Left hindlimb (tissue), 1 donor: ENCODE data around the gene TMEM207.

Experiments
- DNase-seq: peaks from one replicate; pipeline ENCODE4 v3.0.0-alpha.2; 2018

Gene TMEM207

DNA sequence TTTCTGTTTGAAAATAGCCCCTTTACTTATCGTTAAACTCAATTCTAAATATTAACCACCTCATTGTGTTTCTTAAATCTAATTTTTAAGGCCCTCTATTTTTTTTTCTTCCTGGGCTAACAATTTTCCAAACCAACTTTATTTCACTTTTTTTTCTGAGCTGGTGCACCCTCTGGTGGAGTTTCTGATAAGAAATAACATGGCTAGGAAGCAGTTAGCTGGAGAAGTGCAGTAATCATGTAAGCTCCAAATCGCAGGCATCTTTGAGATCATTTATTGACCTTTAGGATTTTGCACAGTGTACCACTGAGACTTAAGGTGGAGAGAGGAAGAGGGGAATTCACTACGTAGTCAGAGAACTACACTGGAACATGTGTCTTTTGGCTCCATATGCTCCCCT lies 6.4 kb downstream of the TMEM207 start:
- no peak for DNase-seq

DNA sequence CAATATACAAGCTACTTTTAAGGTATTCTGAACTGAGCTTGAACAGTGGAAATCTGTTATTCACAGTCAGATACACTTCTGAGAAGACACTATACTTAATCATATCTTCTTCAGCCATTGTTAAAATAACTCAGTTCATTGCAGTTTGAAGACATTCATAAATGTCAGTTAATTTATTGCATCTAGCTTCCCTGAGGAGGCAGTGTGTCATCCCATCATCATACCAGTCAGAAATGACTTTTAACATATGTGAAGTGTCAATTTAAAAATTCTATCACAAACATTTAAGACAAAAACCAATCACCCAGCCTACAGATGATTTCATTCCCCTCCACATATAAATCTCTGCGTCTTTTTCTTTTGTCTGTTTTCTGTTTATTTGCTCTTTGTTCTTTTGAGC lies 7.5 kb downstream of the TMEM207 start:
- no peak for DNase-seq

DNA sequence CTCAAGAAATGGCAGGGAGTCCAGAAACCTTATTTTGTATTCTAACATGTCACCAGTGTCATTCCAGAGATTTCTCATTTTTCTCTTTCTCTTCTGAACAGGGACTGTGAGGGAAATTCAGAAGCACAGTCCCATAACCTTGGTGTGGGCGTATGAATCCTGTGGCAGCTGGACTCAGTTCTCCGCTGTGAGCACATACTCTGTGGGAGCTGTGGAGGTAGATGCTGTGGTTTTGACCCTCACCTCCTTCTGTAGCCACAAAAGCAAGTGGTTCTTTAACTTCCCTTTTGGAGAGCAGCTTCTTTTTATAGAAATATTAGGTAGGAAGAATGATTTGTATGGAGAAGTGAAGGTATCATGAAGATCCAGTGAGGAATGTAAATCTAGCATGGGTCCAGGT lies 13.4 kb downstream of the TMEM207 start:
- no peak for DNase-seq

DNA sequence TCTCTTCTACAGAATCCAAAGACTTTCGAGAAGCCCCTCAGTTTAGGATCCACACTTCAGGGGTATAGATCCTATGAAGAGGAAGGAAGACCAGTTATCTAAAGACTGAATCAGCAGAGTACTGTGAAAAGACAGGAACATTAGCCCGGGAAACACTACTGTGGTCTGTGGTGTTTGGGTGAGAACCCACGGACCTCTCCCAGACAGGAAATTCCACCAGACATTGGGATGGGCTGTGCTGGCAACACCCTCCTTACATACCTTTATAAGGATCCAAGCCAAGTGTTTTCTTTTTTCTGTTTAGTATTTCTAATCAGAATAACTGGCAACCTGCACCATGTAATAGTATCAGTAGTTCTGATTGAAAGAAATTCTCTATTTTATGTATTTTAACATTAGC lies 14.1 kb downstream of the TMEM207 start:
- no peak for DNase-seq

DNA sequence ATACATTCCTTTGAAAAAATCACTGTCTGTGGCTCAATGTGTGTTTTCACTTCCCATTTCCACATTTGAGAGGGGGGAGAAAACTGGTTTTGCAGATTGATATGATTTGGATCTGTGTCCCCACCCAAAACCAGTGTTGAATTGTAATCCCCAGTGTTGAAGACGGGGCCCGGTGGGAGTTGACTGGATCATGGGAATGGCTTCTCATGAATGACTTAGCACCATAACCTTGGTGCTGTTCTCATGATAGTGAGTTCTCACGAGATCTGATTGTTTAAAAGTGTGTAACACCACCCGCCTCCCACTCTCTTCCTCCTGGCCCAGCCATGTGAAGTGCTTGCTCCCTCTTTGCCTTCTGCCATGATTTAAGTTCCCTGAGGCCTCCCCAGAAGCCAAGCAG lies 16.1 kb downstream of the TMEM207 start:
- DNase-seq, result no peak

DNA sequence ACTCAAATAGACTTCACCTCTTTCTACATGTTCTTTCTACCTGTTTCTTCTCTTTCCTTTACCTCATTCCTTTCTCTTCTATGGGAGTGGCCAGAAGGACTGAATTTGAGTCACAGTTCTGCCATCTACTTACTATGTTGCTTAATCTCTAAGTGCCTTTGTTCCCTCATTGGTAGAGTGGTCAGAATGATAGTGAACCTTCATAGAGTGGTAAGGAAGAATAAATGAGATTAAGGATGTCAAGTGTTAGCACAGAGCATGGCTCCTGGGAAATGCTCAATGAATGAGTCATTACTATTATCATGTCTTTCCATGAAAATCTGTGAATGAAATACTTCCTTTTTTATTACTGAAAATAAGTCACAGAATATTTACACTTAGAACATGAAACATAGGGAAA lies 17.5 kb downstream of the TMEM207 start:
- DNase-seq, result no peak

DNA sequence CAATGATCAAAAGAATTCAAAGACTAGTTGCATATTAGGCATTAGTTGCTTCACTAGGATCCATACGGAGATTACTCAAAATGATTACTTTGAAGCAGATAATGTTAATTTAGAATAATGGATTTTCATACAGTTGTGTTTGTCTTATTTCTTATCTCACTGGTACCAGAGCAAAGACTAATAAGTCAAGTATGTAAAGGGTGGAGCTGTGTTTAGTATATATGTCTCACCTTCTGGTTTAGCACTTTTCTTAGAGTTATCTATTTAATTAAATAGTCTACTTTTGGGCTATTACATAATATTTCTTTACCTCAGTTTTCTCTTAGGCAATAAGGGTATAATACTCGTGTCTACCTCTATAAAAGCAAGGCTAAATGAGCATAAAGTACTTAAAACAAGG lies 18.8 kb downstream of the TMEM207 start:
- DNase-seq, result no peak

DNA sequence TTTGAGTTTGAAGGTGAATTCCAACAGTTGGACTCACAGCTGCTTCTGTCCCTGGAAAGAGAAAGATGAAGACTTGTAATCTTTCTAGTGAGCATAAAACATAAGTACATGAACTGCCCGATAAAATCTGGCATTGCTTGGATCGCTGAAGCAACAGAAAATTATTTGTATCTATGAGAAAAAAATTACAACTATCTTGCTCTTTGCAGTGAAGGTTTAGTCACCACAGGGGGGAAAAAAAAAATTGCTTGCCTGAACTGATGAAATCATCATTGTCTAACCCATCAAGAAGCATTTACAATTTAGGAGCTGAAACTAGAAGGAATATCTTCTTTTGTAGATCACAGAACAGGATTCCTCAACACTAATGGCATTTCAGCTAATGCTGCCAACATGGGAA lies 20.0 kb downstream of the TMEM207 start:
- no peak for DNase-seq

DNA sequence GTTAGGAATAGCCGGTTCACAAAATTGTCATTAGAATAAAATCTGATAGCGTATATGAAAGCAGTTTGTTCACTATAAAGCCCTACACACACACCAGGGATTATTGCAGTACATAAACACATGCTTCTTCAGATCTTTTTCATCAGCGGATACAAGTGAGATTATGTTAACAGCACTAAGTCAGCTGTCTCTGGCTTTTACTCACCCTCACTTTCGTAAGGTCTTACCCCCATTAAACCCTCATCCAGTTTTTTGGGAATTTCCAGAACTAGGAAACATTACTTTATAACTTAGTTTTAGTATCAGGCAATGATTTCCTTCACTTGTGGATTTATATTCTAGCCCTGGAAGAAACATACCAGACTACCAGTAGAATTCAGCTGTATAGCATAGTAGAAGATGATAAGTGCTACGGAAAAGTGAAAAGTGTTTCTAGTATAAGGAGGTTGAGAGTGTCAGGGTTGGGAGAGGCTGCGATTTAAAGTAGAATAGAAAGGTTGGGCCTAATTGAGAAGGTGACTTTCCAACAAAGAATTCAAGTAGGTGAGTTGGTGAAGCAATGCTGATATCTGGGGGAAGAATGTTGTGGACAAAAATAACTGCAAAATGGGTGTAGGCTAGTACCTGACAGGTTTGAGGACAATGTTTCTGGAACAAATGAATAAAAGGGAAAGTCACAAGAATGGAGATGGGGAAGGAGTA lies 22.7 kb downstream of the TMEM207 start:
- DNase-seq, result no peak

DNA sequence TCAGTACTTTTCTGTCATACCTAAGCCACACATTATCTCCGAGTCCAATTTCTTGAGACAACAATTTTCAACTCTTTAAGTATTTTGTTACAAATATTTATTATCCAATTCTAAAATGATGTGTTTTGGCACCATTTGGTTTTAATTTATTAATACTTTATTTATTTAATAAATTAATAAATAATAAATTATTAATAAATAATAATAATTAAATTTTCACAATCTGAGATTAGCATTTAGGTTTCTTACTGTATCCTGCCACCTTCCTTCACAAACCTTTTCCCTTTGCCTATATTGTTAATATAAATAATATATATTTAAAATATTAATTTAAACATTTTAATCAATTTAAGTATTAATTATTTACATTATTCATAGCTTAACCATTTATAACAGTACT lies 23.9 kb downstream of the TMEM207 start:
- no peak for DNase-seq

DNA sequence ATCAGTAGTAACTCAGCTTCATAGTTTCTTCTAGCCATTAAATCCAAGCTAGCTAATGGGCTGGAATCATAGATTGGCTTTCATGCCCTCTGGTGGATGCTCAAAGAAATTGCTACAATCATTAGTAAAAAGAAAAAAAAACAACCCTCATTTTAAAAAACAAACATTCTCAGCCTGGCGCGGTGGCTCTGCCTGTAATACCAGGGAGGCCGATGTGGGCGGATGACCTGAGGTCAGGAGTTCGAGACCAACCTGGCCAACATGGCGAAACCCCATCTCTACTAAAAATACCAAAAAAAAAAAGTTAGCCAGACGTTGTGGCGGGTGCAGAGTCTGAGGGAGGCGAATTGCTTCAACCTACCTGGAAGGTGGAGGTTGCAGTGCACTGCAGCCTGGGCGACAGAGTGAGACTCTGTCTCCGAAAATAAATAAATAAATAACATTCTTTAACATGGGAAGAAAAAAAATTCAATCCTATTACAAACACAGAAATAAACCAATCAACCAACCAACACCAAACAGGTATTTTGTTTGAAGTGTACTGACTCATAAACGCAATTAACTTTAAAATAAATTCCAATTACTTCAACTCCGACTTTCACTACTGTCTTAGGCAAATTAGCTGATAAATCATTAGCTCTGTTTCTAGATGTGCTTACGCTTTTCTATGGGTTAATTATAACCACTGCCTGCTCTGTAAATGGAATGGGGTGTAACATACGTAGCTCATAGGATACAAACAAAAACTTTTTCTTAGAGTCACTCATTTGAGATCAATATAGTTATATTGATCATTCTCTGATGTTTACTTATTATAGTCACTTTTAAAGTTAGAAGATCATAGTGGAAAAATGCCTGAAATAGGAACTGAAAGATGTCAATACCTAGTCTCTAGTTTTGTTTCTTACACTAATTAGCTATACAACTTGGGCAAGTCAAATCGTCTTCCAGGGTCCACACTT lies 24.9 kb downstream of the TMEM207 start:
- no peak for DNase-seq

DNA sequence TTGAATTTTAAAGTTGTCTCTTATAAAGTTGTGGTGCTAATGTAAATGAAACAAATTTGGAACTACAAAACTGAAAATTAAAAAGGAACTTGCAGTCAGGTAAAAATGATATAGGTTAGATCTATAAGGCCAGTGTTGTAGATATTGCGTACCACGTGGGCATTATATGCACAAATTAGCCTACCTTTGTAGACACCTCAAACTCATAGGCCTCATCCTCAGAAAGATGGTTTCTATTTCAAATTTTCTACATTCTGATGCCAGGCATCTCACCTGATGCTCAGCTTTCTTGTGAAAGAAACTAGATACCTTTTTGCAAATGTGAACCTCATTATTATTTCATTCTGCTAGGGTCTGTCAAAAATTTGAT lies 25.6 kb downstream of the TMEM207 start:
- no peak for DNase-seq

DNA sequence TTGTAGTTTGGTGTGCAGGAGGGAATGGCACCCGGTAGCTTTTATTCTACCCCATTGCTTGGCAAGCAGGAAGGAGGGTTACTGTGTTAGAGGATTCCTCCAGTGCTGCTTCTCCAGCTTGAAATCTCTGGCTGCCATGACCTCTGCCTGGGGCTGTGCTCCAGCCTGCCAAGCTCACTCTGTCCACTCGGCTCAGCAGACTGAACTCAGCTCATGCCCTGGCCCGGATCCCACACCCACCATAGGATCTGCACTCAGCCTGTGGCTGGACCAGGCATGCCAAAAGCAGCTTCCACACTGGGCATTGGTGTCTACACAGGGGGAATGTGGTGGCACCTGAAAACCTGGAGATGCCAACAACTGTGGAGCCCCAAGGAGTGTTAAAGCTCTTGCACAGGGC lies 35.4 kb downstream of the TMEM207 start:
- no peak for DNase-seq

DNA sequence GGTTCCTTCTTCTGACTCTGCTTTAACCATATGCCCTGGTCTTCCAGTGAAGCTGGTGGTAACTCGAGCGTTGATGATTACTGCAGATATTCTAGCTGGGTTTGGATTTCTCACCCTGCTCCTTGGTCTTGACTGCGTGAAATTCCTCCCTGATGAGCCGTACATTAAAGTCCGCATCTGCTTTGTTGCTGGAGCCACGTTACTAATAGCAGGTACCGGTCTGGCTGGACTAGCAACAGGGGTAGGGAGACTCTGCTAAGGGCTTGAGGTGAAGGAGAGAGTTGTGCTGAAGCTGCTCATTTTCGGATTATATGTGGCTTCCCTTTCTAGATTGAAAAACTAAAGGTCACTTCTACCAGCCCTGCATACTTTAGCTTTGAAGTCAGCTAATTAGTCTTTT lies 45.0 kb downstream of the TMEM207 start:
- no peak for DNase-seq

DNA sequence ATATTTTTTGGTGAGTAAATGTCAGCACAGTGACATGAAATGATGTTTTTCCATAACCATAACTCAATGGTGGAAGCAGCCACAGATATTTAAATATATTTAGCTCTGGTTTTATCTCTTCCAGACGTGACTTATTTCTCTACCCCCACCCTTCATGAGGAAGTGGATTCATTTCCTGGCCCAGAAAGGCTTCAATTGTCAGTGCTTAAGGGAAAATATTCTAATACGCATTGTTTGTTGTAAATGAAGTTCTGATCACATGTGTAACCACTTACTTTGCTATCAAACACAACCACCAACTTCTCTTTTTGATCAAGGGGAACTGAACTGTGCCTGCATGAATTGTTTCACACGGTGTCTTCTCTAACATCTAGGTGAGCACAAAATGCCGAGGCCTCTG lies 47.7 kb downstream of the TMEM207 start:
- no peak for DNase-seq

DNA sequence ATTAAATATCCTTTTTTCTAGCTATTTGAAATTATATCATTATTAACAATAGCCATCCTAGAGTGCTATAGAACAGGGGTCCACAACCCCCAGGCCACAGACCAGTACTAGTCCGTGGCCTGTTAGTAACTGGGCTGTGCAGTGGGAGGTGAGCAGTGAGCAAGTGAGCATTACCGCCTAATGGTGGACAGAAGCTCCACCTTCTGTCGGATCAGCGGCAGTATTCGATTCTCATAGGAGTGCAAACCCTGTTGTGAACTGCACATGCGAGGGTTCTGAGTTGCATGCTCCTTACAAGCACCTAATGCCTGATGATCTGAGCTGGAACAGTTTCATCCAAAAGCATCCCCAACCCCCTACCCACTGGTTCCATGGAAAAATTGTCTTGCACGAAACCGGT lies 50.0 kb downstream of the TMEM207 start:
- DNase-seq, result no peak

DNA sequence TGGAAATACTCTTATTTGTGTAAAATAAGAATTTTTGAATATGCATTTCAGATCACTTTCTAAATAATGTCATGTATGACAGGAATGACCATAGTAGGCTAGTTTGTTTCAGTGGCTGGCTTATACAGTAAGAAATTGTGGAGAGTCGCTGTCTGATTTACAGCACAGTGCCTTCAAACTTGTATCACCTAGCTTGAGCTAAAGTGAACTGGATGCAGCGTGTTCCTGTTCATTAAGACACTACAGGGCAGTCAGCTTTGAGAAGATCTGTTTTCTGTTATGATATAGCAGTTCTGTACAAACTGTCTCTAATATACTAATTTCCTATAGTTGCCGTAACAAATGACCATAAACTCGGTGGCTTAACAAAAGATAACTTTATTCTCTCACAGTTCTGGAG lies 51.8 kb downstream of the TMEM207 start:
- no peak for DNase-seq

DNA sequence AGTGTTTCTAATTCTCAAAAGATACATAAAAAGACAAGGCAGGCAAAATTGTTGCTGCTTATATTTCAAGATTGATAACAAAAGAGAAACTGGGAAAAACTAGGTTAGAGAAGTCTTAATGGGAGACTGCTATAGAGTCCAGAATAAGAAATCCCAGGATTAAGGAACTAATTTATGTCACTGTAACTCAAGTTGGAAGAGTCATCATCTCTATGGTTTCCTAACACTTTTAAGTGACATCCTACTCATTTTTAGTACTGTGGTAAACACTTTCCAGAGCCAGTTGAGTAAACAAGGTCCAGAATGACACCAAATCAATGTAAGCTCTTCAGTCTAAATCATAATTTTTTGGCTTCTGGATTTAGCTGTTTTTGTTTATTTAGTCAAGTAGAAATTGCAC lies 53.7 kb downstream of the TMEM207 start:
- no peak for DNase-seq

DNA sequence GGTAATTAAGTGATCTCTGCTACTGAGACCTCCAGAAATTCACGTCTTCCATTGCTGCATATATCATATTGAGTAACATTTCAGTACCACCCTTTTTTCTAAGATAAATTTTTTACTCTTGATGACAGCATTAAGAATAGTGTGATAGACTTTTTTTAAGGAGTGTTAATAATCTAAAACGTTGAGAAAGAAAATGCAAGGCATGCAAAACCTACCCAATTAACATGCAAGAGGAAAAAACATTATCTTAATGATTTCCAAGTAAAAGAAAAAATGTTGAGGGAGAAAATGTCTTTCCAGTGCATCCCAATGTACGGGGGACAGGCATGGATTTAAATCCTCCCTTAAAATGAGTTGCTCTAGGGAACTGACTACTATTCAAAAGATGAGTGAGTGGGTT lies 61.0 kb downstream of the TMEM207 start:
- no peak for DNase-seq

DNA sequence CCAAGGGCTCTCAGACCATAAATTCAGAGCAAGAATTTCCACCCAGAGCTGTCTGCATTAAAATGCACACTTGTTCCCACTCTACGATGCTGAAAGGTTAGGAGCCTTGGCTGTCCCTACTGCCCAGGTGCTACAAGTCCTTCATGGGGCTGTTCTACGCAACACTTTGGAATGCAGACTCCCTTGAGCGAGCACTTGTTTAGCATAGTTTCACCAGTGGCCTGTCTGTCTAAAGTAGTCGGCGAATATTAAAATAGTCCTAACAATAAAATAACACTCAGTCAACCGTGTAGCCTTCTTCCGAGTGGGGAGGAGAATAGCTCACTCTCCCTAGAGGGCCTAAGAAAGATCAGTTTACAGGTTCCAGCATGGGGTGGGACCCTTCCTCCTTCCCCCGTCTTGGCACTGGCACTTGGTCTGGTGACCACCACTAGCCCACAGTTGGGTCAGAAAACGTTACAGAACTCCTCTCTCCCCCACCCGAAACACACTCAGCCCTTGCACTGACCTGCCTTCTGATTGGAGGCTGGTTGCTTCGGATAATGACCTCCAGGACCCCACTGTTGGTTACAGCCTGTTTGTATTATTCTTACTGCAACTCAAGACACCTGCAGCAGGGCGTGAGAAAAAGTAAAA lies 62.0 kb downstream of the TMEM207 start, which contains the start of gene CLDN16:
Gene CLDN16, plus strand, starts transcription at position 586 of the 636 bp plus-strand sequence. CDS start 167 bp downstream, outside the sequence.
- DNase-seq, result no peak

DNA sequence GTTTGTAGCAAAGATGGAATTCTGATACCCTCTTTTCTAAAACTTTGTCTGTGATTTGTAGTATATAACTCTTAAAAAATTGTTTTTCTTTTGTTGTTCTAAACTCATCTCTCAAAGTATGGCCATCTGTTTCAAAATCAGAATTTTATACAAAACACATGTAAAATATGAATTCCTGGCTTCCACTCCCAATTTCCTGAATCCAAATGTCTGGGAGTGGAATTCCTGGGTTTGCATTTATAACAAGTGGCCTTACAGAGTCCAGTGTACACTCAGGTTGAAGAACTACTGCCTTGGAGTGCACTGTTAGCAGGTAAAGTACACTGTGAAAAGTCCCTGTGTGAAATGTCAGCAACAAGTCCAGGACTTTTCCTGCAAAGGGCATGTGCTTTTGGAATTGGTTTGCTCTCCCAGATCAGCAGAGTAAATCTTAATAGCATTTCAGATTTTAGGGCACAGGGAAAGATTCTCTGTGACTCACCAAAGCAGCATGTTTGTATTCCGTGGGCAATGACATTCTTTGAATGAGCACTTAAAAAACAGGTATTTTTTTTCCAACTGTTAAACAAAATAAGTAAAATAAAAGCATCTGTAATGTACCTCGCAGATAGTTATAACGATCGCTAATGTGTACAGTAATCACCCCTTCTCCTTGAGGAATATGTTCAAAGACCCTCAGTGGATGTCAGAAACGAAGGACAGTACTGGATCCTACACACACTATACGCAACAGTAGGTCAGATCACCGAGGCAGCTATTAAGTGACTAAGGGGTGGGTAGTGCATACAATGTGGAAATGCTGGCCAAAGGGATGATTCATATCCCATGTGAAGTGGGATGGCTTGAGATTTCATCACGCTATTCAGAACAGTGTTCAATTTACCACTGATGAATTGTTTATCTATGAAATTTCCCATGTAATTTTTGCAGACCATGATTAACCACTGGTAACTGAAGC lies 63.7 kb downstream of the TMEM207 start:
- no peak for DNase-seq

DNA sequence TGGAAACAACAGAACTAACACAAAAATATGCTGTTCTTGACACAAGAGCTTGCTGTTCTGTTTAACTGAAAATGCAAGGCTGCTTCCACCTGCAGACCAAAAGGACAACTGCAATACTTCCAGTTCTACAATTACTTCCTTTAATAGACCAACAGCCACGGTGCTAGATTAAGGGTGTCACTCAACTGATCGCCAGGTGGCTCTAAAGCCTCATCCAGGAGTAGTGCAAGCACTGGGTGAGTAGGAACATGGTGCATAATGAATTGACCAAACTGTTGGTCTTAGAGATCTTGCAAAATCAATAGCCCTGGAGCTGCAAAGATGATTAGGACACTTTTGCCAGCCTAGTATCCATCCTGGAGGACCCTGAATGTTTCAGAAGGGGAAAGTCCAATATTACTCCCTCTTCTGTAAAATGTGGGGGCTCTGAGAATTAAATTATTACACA lies 65.4 kb downstream of the TMEM207 start:
- DNase-seq, result no peak

DNA sequence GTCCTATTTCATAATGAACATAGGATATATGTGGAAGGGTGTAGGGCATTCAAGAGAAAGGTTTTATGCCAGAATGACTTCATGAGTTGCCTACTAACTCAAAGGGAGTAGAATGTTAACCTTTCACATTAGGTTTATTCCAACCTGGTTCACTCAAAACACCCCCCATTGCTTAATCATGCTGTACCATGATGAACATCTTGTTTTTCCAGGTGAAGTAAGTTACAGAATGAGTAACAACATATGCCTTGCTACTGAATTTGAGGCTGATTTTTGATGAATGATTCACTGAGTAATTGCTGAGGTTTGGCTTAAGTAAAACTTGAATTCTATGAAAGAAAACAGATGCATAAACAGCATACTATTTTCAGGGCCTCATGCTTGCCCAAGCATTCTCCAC lies 67.6 kb downstream of the TMEM207 start:
- DNase-seq, result no peak
